Suprapubic skin (tissue), 4 donors: ENCODE measurements around the gene TIMM10B. TPM values are rescaled to one million over a fixed set of nuclear protein-coding genes. Genes with fewer than 3 reads are reported as not detected.

Experiments used
- DNase-seq, 2 donors: peaks; one replicate each; pipeline ENCODE4 v3.0.0-alpha.2; 2019; ENCODE audit warnings: low spot score in 2 of 2
- H3K27ac ChIP-seq: fragments of 200-600 bp; sonication (generic); one replicate; pipeline ENCODE4 v1.5.1; 2019
- H3K27me3 ChIP-seq: fragments of 200-600 bp; sonication (generic); one replicate; pipeline ENCODE4 v1.5.1; 2019
- H3K36me3 ChIP-seq: fragments of 200-600 bp; sonication (generic); one replicate; pipeline ENCODE4 v1.5.1; 2019
- H3K4me1 ChIP-seq: fragments of 200-600 bp; sonication (generic); one replicate; pipeline ENCODE4 v1.5.1; 2019
- H3K4me3 ChIP-seq: fragments of 200-600 bp; sonication (generic); one replicate; pipeline ENCODE4 v1.5.1; 2019; ENCODE audit warnings: mild to moderate bottlenecking
- H3K9me3 ChIP-seq: fragments of 200-600 bp; sonication (generic); one replicate; pipeline ENCODE4 v1.5.1; 2019
- EP300 ChIP-seq: sonication (generic); formaldehyde crosslinking; IDR thresholded peaks from one replicate; pipeline ENCODE4 v1.6.1; 2017; ENCODE audit warnings: antibody characterized with exemption
- POLR2A ChIP-seq, 2 donors: fragments of 450-650 bp; IDR thresholded peaks; one replicate each; pipeline ENCODE4 v1.6.1; 2017; ENCODE audit warnings: antibody characterized with exemption in 2 of 2, mild to moderate bottlenecking in 2 of 2, moderate library complexity in 2 of 2
- POLR2AphosphoS5 ChIP-seq, 3 donors: sonication (generic); formaldehyde crosslinking; IDR thresholded peaks; one replicate each; pipeline ENCODE4 v1.6.1; 2017; ENCODE audit warnings: antibody characterized with exemption in 3 of 3
- WGBS: methylation state at CpG from one replicate; pipeline ENCODE4 v1.1.5; 2018; 5-methylcytosine and 5-hydroxymethylcytosine counted together
- total RNA-seq, 4 donors: library from RNA; depleted of rRNA; stranded (reverse); fragments of >200 nt; gene quantifications; one replicate each; pipeline ENCODE4 v1.1.0, GENCODE V29; 2016
- TF ChIP-seq, protein P1 (sequence below), 2 donors: fragments of 200-600 bp in 1 of 2; fragments of 450-650 bp in 1 of 2; sonication (generic) in 1 of 2; IDR thresholded peaks; one replicate each; pipeline ENCODE4 v1.5.1; 2016 to 2019; ENCODE audit warnings: antibody characterized with exemption in 2 of 2, mild to moderate bottlenecking in 1 of 2, moderate library complexity in 1 of 2

Gene TIMM10B, protein sequence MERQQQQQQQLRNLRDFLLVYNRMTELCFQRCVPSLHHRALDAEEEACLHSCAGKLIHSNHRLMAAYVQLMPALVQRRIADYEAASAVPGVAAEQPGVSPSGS
- total RNA-seq = 10 to 100 TPM; 23.0 to 54.6 (median 32.0) TPM

DNA sequence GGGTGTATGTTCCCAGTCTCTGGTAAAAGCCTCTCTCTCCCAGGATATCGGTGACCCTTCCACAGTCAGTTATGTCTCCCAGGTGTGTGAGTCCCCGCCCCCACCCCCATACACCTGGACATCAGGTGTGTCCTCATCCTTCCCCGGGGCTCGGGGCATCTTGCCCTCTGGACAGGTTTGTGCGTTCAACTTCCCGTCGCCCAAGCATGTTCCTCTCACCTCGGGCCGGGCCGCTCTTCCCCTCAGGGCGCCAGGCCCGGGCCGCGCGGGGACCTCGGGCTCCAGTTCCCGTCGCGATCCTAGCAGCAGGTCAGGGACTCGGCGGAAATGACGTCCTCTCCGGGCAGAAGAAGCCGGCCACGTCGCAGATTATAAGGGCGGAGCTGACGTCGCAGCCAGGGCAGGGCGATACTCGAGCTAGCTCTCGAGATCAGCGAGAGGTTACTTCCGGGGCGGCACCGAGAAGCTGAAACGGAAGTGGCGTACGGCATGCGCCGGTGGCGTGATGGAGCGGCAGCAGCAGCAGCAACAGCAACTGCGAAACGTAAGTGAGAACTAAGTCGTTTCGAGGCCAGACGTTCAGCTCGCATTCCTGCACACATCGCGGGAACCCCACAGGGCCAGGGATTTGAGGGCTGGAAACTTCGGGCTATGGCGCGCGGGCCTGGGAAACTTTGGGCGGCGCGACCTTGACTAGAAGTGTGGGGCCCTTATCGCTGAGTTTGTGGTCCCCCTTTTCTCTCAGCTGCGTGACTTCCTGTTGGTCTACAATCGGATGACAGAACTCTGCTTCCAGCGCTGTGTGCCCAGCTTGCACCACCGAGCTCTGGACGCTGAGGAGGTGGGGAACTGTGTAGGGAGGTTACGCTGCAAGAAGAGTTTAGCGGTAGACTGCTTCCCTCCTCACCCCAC lies at the start of gene TIMM10B, which contains the start of gene ARFIP2:
Gene TIMM10B (plus strand): TSS at position 490 of the 912 bp plus-strand sequence. CDS start 16 bp downstream, at position 506.
Gene ARFIP2 (minus strand): TSS at position 320 of the 912 bp plus-strand sequence. CDS start 910 bp downstream, outside the sequence.
- Histone ChIP-seq H3K4me1 (peaks cover 35% of the 10 kb centered on the region), H3K4me3 (peak within 1 kb of the TSS; percentile 87), H3K27me3 (no peaks in the 10 kb centered on the region), H3K27ac (peak within 1 kb of the TSS; percentile 92), H3K9me3 (no peaks in the 10 kb centered on the region), H3K36me3 (peaks cover 69% of the 10 kb centered on the region)
- TF ChIP-seq, protein P1, sequence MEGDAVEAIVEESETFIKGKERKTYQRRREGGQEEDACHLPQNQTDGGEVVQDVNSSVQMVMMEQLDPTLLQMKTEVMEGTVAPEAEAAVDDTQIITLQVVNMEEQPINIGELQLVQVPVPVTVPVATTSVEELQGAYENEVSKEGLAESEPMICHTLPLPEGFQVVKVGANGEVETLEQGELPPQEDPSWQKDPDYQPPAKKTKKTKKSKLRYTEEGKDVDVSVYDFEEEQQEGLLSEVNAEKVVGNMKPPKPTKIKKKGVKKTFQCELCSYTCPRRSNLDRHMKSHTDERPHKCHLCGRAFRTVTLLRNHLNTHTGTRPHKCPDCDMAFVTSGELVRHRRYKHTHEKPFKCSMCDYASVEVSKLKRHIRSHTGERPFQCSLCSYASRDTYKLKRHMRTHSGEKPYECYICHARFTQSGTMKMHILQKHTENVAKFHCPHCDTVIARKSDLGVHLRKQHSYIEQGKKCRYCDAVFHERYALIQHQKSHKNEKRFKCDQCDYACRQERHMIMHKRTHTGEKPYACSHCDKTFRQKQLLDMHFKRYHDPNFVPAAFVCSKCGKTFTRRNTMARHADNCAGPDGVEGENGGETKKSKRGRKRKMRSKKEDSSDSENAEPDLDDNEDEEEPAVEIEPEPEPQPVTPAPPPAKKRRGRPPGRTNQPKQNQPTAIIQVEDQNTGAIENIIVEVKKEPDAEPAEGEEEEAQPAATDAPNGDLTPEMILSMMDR (IDR thresholded peaks at IDR 0.05) = no peak
- peak; percentile 26 to 86 for TF ChIP-seq POLR2A (IDR thresholded peaks at IDR 0.05)
- peak; percentile 66 to 74 (median 74) for TF ChIP-seq POLR2AphosphoS5 (IDR thresholded peaks at IDR 0.05)
- peak; percentile 99 for DNase-seq
- WGBS = under 1% methylated on average over 21 of the region's 66 CpGs

DNA sequence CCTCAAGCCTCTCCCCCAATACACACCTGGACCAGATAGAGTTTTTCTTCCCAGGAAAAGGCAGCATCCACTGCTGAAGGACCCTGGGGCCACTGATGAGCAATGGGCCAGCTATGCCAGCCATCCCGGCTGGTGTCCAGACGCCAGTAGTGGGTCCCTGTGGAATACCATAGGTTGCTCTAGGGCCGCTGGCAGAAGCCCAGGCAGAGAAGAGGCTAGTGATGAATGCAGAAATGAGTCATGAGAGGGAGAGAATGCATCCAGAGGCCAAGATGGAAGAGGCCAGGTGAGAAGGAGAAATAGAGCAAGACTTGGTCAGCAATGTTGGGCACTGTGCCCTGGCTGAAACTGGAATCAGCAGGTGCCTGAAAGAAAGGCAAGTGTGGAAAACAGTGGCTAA lies 49.4 kb upstream of the TIMM10B start:
- no peak for DNase-seq
- H3K4me3 ChIP-seq = no peak overlapping the region
- no peaks in the 10 kb centered on the region for H3K9me3 ChIP-seq
- H3K36me3 ChIP-seq = no peaks in the 10 kb centered on the region
- H3K4me1 ChIP-seq = no peaks in the 10 kb centered on the region
- no peaks in the 10 kb centered on the region for H3K27me3 ChIP-seq
- H3K27ac ChIP-seq = no peak overlapping the region
- no peak for TF ChIP-seq POLR2A (IDR thresholded peaks at IDR 0.05)
- no peak for TF ChIP-seq EP300
- WGBS = 87% methylated on average over 3 of the region's 3 CpGs

DNA sequence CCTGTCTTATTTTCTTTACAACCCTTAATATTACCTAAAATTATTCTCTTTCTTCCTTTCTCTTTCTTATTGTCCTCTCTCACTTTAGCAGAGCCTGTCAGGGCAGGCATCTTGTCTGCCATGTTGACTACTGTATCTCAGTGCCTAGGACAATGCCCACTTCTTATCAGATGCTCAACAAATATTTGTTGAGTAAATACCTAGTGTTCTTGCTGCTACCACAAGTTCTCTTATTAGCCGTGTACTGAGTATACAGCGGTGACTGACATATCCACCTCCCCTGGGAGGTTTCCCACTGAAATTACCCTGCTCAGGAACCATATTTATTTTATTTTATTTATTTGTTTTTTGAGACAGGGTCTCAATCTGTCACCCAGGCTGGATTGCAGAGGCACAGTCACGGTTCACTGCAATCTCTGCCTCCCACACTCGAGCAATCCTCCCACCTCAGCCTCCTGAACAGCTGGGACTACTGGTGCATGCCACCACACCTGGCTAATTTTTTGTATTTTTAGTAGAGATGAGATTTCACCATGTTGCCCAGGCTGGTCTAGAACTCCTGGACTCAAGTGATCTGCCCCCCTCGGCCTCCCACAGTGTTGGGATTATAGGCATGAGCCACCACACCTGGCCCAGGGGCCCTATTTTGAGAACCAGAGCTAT lies 47.2 kb upstream of the TIMM10B start:
- no peaks in the 10 kb centered on the region for H3K4me1 ChIP-seq
- DNase-seq = no peak
- no peaks in the 10 kb centered on the region for H3K9me3 ChIP-seq
- WGBS = 81% methylated on average over 5 of the region's 5 CpGs
- no peaks in the 10 kb centered on the region for H3K27me3 ChIP-seq
- no peak overlapping the region for H3K4me3 ChIP-seq
- H3K27ac ChIP-seq = no peak overlapping the region
- no peak for TF ChIP-seq POLR2A (IDR thresholded peaks at IDR 0.05)
- TF ChIP-seq, protein P1 (IDR thresholded peaks at IDR 0.05) = no peak
- no peak for TF ChIP-seq EP300
- H3K36me3 ChIP-seq = no peaks in the 10 kb centered on the region

DNA sequence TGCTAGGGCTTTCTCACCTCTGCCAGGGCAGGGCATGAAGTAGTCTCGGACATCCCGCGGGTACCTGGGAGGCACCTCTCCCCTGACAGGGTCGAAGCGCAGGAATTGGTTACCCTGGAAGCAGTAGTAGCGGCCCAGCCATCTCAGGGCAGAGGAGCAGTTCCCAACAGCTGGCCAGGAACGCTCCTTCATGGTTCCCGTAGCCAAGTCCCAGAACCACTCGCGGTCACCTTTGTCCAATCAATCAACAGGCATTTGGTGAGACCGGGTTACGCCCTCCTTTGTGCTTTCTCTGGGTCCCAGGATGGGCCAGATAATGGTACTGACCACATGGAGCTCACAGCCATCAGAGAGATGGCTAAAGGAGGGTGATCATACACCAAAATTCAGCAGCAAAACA lies 43.9 kb upstream of the TIMM10B start:
- Histone ChIP-seq H3K4me1 (no peaks in the 10 kb centered on the region), H3K36me3 (no peaks in the 10 kb centered on the region), H3K27ac (no peak overlapping the region), H3K4me3 (no peak overlapping the region), H3K27me3 (no peaks in the 10 kb centered on the region), H3K9me3 (no peaks in the 10 kb centered on the region)
- DNase-seq = no peak
- WGBS = 91% methylated on average over 12 of the region's 12 CpGs
- no peak for TF ChIP-seq EP300
- TF ChIP-seq, protein P1 (IDR thresholded peaks at IDR 0.05) = no peak
- no peak for TF ChIP-seq POLR2A (IDR thresholded peaks at IDR 0.05)
- TF ChIP-seq POLR2AphosphoS5 (IDR thresholded peaks at IDR 0.05) = no peak

DNA sequence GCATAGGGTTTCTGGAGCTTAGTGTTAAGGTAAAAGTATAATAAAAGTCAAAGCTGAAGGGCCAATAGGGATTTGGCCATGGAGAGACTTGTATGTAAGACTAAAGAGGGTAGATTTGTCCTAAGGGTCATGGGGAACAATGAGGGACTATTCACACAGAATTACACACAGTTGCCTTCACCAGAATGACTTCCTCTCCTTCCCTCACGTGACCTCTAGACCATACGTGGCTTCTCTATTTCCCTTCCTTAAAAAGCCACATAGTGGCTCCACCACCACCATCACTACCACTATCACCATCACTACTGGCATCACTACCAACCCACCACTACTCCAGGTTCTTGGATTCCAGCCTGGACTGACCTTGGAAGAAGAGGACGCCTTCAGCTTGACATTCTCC lies 43.3 kb upstream of the TIMM10B start:
- no peak overlapping the region for H3K27ac ChIP-seq
- H3K4me1 ChIP-seq = no peaks in the 10 kb centered on the region
- H3K4me3 ChIP-seq = no peak overlapping the region
- no peak for DNase-seq
- no peak for TF ChIP-seq EP300
- no peak for TF ChIP-seq POLR2AphosphoS5 (IDR thresholded peaks at IDR 0.05)
- TF ChIP-seq, protein P1 (IDR thresholded peaks at IDR 0.05) = no peak
- TF ChIP-seq POLR2A (IDR thresholded peaks at IDR 0.05) = no peak
- no peaks in the 10 kb centered on the region for H3K9me3 ChIP-seq
- 84% methylated on average over 3 of the region's 3 CpGs for WGBS
- no peaks in the 10 kb centered on the region for H3K27me3 ChIP-seq
- H3K36me3 ChIP-seq = no peaks in the 10 kb centered on the region
